ENCODE data around the gene GLYATL3.

Gene GLYATL3

DNA sequence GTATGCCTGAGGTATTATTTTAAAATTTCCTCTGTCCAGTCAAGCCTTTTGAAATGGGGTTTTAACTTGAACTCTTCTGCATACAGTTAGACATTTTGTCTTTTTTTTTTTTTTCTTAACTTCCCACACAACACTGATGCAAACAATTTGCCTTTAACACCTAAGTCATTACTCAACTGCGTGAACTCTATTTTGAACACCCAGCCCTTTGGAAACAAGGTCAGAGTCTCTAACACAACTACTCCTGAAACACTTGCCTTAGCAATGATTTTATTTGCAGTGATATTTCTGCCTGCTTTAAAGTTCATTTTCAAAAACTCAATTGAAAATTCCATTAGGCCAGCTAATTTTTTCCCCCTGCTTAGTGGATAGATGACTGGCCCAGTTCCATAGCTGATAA, 24.2 kb downstream of the GLYATL3 start:
- TF ChIP-seq SNAI2 (CRISPR knock-in tag; IDR thresholded peaks at IDR 0.05) (no peak), RARB (CRISPR knock-in tag; IDR thresholded peaks at IDR 0.05) (no peak), TCF4 (CRISPR knock-in tag; IDR thresholded peaks at IDR 0.05; ENCODE audit: borderline replicate concordance) (no peak), ESRRG (CRISPR knock-in tag; IDR thresholded peaks at IDR 0.05) (no peak), ZNF8 (CRISPR knock-in tag; IDR thresholded peaks at IDR 0.05) (no peak), CSRNP3 (CRISPR knock-in tag; IDR thresholded peaks at IDR 0.05) (no peak), PPARA (CRISPR knock-in tag; IDR thresholded peaks at IDR 0.05; ENCODE audit: borderline replicate concordance) (no peak), ISL1 (CRISPR knock-in tag; IDR thresholded peaks at IDR 0.05) (no peak), ZNF565 (CRISPR knock-in tag; conservative IDR thresholded peaks at IDR 0.05; ENCODE audit: low read depth) (no peak), TSHZ2 (CRISPR knock-in tag; IDR thresholded peaks at IDR 0.05) (no peak), ZFP3 (CRISPR knock-in tag; IDR thresholded peaks at IDR 0.05) (no peak), BACH2 (CRISPR knock-in tag; IDR thresholded peaks at IDR 0.05; ENCODE audit: borderline replicate concordance) (no peak), ZNF70 (CRISPR knock-in tag; IDR thresholded peaks at IDR 0.05) (no peak), ZC3H10 (CRISPR knock-in tag; IDR thresholded peaks at IDR 0.05) (no peak), POU6F1 (CRISPR knock-in tag; IDR thresholded peaks at IDR 0.05; ENCODE audit: borderline replicate concordance, low read depth) (no peak), PATZ1 (CRISPR knock-in tag; IDR thresholded peaks at IDR 0.05; ENCODE audit: borderline replicate concordance) (no peak), GLIS3 (CRISPR knock-in tag; IDR thresholded peaks at IDR 0.05) (no peak), ARNTL (CRISPR knock-in tag; IDR thresholded peaks at IDR 0.05; ENCODE audit: borderline replicate concordance, low read depth) (no peak), ZFP30 (CRISPR knock-in tag; IDR thresholded peaks at IDR 0.05) (no peak)
- no peak for ATAC-seq

GRCh38 chr6:49524541-49524940, 24.8 kb downstream of the GLYATL3 start:
- no peak for ATAC-seq
- TF ChIP-seq POU6F1 (CRISPR knock-in tag; IDR thresholded peaks at IDR 0.05; ENCODE audit: borderline replicate concordance, low read depth) (no peak), ISL1 (CRISPR knock-in tag; IDR thresholded peaks at IDR 0.05) (no peak), RARB (CRISPR knock-in tag; IDR thresholded peaks at IDR 0.05) (no peak), TSHZ2 (CRISPR knock-in tag; IDR thresholded peaks at IDR 0.05) (no peak), OSR1 (CRISPR knock-in tag; IDR thresholded peaks at IDR 0.05) (no peak), ZFP30 (CRISPR knock-in tag; IDR thresholded peaks at IDR 0.05) (no peak), ZFP3 (CRISPR knock-in tag; IDR thresholded peaks at IDR 0.05) (no peak), SNAI2 (CRISPR knock-in tag; IDR thresholded peaks at IDR 0.05) (no peak)

Data from SK-N-SH treated with all-trans-retinoic acid at 6 μM for 48 hours (cell line).